ENCODE results near the gene KCMF1. TPM values are rescaled to one million over a fixed set of nuclear protein-coding genes. Genes with fewer than 3 reads are reported as not detected.

KCMF1 gene
- polyA plus RNA-seq, 2 of the 4 experiments (the other 2 are of a cell fraction): 77.8 to 221 TPM

DNA sequence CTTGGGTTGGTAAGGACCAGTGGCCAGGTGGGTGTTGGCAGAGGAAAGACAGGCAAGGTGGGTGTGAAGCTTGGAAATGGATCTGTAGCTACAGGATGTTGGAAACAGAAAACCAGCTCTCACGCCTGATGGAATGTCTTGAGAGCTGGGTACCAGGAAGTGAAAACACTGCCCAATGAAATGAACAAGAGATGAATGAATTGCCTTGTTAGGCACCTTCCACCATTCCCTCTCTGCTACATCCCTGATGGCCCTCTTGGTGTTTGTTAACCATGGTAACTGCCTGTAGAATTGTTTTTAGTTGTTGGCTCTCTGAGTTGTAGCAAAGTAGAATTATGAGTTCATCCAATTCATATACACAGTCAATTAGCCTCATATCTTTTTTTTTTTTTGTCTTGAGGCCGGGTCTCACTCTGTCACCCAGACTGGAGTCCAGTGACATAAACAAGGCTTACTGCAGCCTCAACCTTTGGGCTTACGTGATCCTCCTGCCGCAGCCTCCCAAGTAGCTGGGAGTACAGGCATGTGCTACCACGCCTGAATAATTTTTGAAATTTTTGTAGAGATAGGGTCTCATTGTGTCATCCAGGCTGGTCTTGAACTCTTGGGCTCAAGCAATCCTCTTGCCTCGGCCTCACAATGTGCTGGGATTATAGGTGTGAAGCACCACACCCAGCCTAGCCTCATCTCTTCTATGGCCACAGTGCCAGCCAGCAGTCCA lies 9.5 kb downstream of the KCMF1 start:
- no peak overlapping the region for H3K4me3 ChIP-seq
- H3K27ac ChIP-seq: no peak overlapping the region
- no peak overlapping the region for H3K4me2 ChIP-seq
- POLR2A ChIA-PET: interaction anchor here (1.4 kb wide), 1 partner anchor 9 kb away, joined by 4 read pairs; the partner anchor contains the start of gene KCMF1
- CTCF ChIA-PET: interaction anchor here (0.6 to 1.6 kb wide), 4 partner anchors 12 to 50 kb away, joined by 3 read pairs; no protein-coding TSS in a partner anchor
- peaks cover 19% of the 10 kb centered on the region for H3K4me1 ChIP-seq
- FAIRE-seq: no peak
- TF ChIP-seq, protein P1, sequence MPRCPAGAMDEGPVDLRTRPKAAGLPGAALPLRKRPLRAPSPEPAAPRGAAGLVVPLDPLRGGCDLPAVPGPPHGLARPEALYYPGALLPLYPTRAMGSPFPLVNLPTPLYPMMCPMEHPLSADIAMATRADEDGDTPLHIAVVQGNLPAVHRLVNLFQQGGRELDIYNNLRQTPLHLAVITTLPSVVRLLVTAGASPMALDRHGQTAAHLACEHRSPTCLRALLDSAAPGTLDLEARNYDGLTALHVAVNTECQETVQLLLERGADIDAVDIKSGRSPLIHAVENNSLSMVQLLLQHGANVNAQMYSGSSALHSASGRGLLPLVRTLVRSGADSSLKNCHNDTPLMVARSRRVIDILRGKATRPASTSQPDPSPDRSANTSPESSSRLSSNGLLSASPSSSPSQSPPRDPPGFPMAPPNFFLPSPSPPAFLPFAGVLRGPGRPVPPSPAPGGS (IDR thresholded peaks at IDR 0.05): no peak
- TF ChIP-seq ZC3H11A (IDR thresholded peaks at IDR 0.05) (no peak), HOXB5 (CRISPR knock-in tag; IDR thresholded peaks at IDR 0.05) (no peak), NPAS2 (CRISPR knock-in tag; IDR thresholded peaks at IDR 0.05; ENCODE audit: borderline replicate concordance) (no peak), ESRRA (IDR thresholded peaks at IDR 0.05; ENCODE audit: borderline replicate concordance, low read length) (no peak), MYC (IDR thresholded peaks at IDR 0.05; ENCODE audit: borderline replicate concordance, low read length) (no peak), FOXS1 (CRISPR knock-in tag; IDR thresholded peaks at IDR 0.05) (no peak), HEYL (CRISPR knock-in tag; IDR thresholded peaks at IDR 0.05) (no peak), MAFK (IDR thresholded peaks at IDR 0.05; ENCODE audit: partially characterized antibody) (no peak), KDM5A (IDR thresholded peaks at IDR 0.05) (no peak), ZNF302 (CRISPR knock-in tag; IDR thresholded peaks at IDR 0.05) (no peak), CHD2 (IDR thresholded peaks at IDR 0.05; ENCODE audit: low read length, partially characterized antibody) (no peak), SREBF2 (IDR thresholded peaks at IDR 0.05) (no peak)
- TF ChIP-seq, protein P2, sequence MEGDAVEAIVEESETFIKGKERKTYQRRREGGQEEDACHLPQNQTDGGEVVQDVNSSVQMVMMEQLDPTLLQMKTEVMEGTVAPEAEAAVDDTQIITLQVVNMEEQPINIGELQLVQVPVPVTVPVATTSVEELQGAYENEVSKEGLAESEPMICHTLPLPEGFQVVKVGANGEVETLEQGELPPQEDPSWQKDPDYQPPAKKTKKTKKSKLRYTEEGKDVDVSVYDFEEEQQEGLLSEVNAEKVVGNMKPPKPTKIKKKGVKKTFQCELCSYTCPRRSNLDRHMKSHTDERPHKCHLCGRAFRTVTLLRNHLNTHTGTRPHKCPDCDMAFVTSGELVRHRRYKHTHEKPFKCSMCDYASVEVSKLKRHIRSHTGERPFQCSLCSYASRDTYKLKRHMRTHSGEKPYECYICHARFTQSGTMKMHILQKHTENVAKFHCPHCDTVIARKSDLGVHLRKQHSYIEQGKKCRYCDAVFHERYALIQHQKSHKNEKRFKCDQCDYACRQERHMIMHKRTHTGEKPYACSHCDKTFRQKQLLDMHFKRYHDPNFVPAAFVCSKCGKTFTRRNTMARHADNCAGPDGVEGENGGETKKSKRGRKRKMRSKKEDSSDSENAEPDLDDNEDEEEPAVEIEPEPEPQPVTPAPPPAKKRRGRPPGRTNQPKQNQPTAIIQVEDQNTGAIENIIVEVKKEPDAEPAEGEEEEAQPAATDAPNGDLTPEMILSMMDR (IDR thresholded peaks at IDR 0.05): no peak
- TF ChIP-seq, protein P3, sequence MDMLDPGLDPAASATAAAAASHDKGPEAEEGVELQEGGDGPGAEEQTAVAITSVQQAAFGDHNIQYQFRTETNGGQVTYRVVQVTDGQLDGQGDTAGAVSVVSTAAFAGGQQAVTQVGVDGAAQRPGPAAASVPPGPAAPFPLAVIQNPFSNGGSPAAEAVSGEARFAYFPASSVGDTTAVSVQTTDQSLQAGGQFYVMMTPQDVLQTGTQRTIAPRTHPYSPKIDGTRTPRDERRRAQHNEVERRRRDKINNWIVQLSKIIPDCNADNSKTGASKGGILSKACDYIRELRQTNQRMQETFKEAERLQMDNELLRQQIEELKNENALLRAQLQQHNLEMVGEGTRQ (IDR thresholded peaks at IDR 0.05): no peak
- DNase-seq (ENCODE audit: low read depth in 1 of 2, low spot score in 1 of 2): peak in 1 of 2 experiments; percentile 51
- no peaks in the 10 kb centered on the region for H3K9me3 ChIP-seq
- 88% methylated on average over 6 of the region's 6 CpGs for WGBS (ENCODE audit: missing lambda C conversion rate)
- peak; percentile 47 to 69; a peak in 4 of 6 replicates for ATAC-seq

DNA sequence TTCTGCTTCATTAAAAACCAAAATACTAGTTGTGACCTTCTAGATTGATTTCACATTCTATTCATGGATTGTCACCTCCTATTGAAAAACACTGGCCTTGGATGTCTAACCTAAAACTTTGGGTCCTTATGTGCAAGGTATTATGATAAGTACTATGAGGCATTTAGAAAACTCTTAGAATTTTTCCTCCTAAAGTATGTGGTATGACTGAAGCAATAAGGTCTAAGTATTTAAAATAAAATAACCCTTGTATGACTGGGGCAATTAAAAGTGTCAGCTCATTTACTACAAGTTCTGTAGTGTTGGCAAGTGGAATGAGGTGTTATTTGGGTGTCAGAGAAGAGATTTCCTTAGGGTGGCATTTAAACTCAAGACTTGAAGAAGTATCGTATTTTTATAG lies 15.1 kb downstream of the KCMF1 start:
- FAIRE-seq (no peak), DNase-seq (ENCODE audit: low read depth in 1 of 2, low spot score in 1 of 2) (no peak), ATAC-seq (no peak)
- POLR2A ChIA-PET: no interaction called here
- H3K4me1 ChIP-seq: peaks cover 26% of the 10 kb centered on the region
- CTCF ChIA-PET: interaction anchor here (0.6 to 1.4 kb wide), 3 partner anchors 34 to 110 kb away, joined by 3 to 5 read pairs (median 4); no protein-coding TSS in a partner anchor
- H3K4me3 ChIP-seq: no peak overlapping the region
- TF ChIP-seq EP300 (IDR thresholded peaks at IDR 0.05): no peak
- TF ChIP-seq ZNF302 (CRISPR knock-in tag; IDR thresholded peaks at IDR 0.05): no peak
- TF ChIP-seq GATA3 (IDR thresholded peaks at IDR 0.05; ENCODE audit: borderline replicate concordance): no peak
- TF ChIP-seq HOXB13 (CRISPR knock-in tag; IDR thresholded peaks at IDR 0.05; ENCODE audit: low read depth): no peak
- no peak for TF ChIP-seq BHLHE40 (IDR thresholded peaks at IDR 0.05; ENCODE audit: low read depth, low read length)
- no peak for TF ChIP-seq HDAC2 (IDR thresholded peaks at IDR 0.05)
- no peak for TF ChIP-seq FOSB (CRISPR knock-in tag; IDR thresholded peaks at IDR 0.05)
- no peak for TF ChIP-seq MYC (IDR thresholded peaks at IDR 0.05; ENCODE audit: borderline replicate concordance, low read length)
- no peak for TF ChIP-seq CEBPB (IDR thresholded peaks at IDR 0.05)
- TF ChIP-seq NPAS2 (CRISPR knock-in tag; IDR thresholded peaks at IDR 0.05; ENCODE audit: borderline replicate concordance): no peak
- no peak for TF ChIP-seq ZSCAN20 (CRISPR knock-in tag; IDR thresholded peaks at IDR 0.05)
- TF ChIP-seq CBX2 (IDR thresholded peaks at IDR 0.05; ENCODE audit: borderline replicate concordance, low read depth): no peak
- WGBS (ENCODE audit: missing lambda C conversion rate): 98% methylated on average over 1 of the region's 1 CpG
- no peak overlapping the region for H3K27ac ChIP-seq
- H3K9me3 ChIP-seq: no peaks in the 10 kb centered on the region
- no peak overlapping the region for H3K4me2 ChIP-seq
